ENCODE measurements around the gene MICB. TPM values are rescaled to one million over a fixed set of nuclear protein-coding genes. Genes with fewer than 3 reads are reported as not detected.

The MICB gene
- total RNA-seq, 3 donors from 2014 or later, result 2.9 to 4.6 (median 4.0) TPM

GRCh38 chr6:31529329-31530150 lies 31.6 kb downstream of the MICB start:
- no peaks in the 10 kb centered on the region for H3K4me1 ChIP-seq
- H3K9me3 ChIP-seq, result no peaks in the 10 kb centered on the region
- no peak overlapping the region for H3K4me3 ChIP-seq
- intact Hi-C loops (cut with DNase I; ENCODE audit: low total_unique reads), result no loop called here
- no peaks in the 10 kb centered on the region for H3K27me3 ChIP-seq
- TF ChIP-seq POLR2A (IDR thresholded peaks at IDR 0.05) (no peak), CTCF (IDR thresholded peaks at IDR 0.05) (no peak), POLR2AphosphoS5 (IDR thresholded peaks at IDR 0.05) (no peak)
- peak overlapping the region in 1 of 2 donors; percentile 19 for H3K27ac ChIP-seq
- peaks cover 10% of the 10 kb centered on the region for H3K36me3 ChIP-seq
- DNase-seq (ENCODE audit: low spot score in 2 of 2), result no peak

GRCh38 chr6:31530659-31531058 lies 32.7 kb downstream of the MICB start:
- no peak overlapping the region for H3K27ac ChIP-seq
- no peaks in the 10 kb centered on the region for H3K4me1 ChIP-seq
- H3K27me3 ChIP-seq, result no peaks in the 10 kb centered on the region
- no peaks in the 10 kb centered on the region for H3K9me3 ChIP-seq
- intact Hi-C loops (cut with DNase I; ENCODE audit: low total_unique reads), result no loop called here
- TF ChIP-seq POLR2A (IDR thresholded peaks at IDR 0.05) (no peak), CTCF (IDR thresholded peaks at IDR 0.05) (no peak), POLR2AphosphoS5 (IDR thresholded peaks at IDR 0.05) (no peak)
- no peak overlapping the region for H3K4me3 ChIP-seq
- H3K36me3 ChIP-seq, result peaks cover 19% of the 10 kb centered on the region
- DNase-seq (ENCODE audit: low spot score in 2 of 2), result no peak

- intact Hi-C loops (cut with DNase I; ENCODE audit: low total_unique reads), result no loop called here
- TF ChIP-seq POLR2AphosphoS5 (IDR thresholded peaks at IDR 0.05) (no peak), CTCF (IDR thresholded peaks at IDR 0.05) (no peak), POLR2A (IDR thresholded peaks at IDR 0.05) (no peak)
- Histone ChIP-seq H3K4me3 (no peak overlapping the region), H3K27me3 (no peaks in the 10 kb centered on the region), H3K36me3 (peaks cover 24% of the 10 kb centered on the region), H3K9me3 (no peaks in the 10 kb centered on the region), H3K4me1 (no peaks in the 10 kb centered on the region), H3K27ac (no peak overlapping the region)
- no peak for DNase-seq (ENCODE audit: low spot score in 2 of 2)
These were observed 33.2 kb downstream of the MICB start for GRCh38 chr6:31531162-31531561.

- DNase-seq (ENCODE audit: low spot score in 2 of 2), result no peak
- no peak overlapping the region for H3K27ac ChIP-seq
- intact Hi-C loops (cut with DNase I; ENCODE audit: low total_unique reads), result no loop called here
- no peaks in the 10 kb centered on the region for H3K27me3 ChIP-seq
- peaks cover 26% of the 10 kb centered on the region for H3K36me3 ChIP-seq
- TF ChIP-seq POLR2AphosphoS5 (IDR thresholded peaks at IDR 0.05) (no peak), POLR2A (IDR thresholded peaks at IDR 0.05) (no peak), CTCF (IDR thresholded peaks at IDR 0.05) (no peak)
- no peaks in the 10 kb centered on the region for H3K9me3 ChIP-seq
- no peaks in the 10 kb centered on the region for H3K4me1 ChIP-seq
- H3K4me3 ChIP-seq, result no peak overlapping the region
These were observed 34.1 kb downstream of the MICB start for GRCh38 chr6:31531771-31532643.

Data from breast epithelium (tissue), 4 donors.